A673 (cell line): Measurements from ENCODE around the gene ANKRD13D.

Experiments
- EZH2 ChIP-seq: fragments of 200-600 bp; sonication (generic); IDR thresholded peaks from 2 replicates; pipeline ENCODE4 v1.6.1; 2017; ENCODE audit warnings: borderline replicate concordance, low read depth, mild to moderate bottlenecking, mixed read lengths, antibody characterized with exemption, low read length; ENCODE audit not compliant: poor library complexity, severe bottlenecking
- TF ChIP-seq, protein P1 (sequence below): fragments of 300-800, 200-600 bp; sonication (generic); conservative IDR thresholded peaks from 2 replicates; pipeline ENCODE4 v1.5.1; 2017; ENCODE audit warnings: low read depth, mild to moderate bottlenecking, antibody characterized with exemption, low read length, moderate library complexity, mixed read lengths

- TF ChIP-seq, protein P1, sequence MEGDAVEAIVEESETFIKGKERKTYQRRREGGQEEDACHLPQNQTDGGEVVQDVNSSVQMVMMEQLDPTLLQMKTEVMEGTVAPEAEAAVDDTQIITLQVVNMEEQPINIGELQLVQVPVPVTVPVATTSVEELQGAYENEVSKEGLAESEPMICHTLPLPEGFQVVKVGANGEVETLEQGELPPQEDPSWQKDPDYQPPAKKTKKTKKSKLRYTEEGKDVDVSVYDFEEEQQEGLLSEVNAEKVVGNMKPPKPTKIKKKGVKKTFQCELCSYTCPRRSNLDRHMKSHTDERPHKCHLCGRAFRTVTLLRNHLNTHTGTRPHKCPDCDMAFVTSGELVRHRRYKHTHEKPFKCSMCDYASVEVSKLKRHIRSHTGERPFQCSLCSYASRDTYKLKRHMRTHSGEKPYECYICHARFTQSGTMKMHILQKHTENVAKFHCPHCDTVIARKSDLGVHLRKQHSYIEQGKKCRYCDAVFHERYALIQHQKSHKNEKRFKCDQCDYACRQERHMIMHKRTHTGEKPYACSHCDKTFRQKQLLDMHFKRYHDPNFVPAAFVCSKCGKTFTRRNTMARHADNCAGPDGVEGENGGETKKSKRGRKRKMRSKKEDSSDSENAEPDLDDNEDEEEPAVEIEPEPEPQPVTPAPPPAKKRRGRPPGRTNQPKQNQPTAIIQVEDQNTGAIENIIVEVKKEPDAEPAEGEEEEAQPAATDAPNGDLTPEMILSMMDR, result no peak
- TF ChIP-seq EZH2, result no peak
Observed at GRCh38 chr11:67349457-67349856, 60.4 kb downstream of the ANKRD13D start.
